GM19240 (cell line): Measurements from ENCODE around the gene MEP1A.
"Not testable (repeated sequence)": the region's sequence is repeated elsewhere in the genome, so short reads cannot be mapped to it uniquely, and the experiment has no call there.

Experiments used
- DNase-seq: peaks from one replicate; pipeline ENCODE4 v3.0.0; 2011; ENCODE audit warnings: low spot score; ENCODE audit not compliant: insufficient read length

Gene MEP1A, protein sequence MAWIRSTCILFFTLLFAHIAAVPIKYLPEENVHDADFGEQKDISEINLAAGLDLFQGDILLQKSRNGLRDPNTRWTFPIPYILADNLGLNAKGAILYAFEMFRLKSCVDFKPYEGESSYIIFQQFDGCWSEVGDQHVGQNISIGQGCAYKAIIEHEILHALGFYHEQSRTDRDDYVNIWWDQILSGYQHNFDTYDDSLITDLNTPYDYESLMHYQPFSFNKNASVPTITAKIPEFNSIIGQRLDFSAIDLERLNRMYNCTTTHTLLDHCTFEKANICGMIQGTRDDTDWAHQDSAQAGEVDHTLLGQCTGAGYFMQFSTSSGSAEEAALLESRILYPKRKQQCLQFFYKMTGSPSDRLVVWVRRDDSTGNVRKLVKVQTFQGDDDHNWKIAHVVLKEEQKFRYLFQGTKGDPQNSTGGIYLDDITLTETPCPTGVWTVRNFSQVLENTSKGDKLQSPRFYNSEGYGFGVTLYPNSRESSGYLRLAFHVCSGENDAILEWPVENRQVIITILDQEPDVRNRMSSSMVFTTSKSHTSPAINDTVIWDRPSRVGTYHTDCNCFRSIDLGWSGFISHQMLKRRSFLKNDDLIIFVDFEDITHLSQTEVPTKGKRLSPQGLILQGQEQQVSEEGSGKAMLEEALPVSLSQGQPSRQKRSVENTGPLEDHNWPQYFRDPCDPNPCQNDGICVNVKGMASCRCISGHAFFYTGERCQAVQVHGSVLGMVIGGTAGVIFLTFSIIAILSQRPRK

DNA sequence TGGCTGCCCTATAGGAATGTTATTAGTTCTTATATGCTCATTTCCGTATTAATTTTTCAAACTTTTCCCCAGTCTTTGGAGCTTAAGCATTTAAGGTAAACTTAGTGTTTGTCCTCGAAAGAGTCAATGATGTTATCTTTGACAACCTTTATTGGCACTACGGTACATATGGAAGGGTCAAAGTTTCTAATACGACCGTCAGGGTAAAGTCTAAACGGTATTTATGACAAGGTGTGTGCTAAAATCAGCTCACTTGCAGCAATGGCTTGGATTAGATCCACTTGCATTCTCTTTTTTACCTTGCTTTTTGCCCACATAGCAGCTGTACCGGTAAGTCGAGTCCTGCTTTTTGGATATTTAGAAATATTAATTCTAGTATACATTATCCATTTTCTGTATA, at the start of gene MEP1A:
MEP1A (plus strand) TSS at position 252 of the 400 bp plus-strand sequence; CDS start at position 262, 10 bp downstream.
- DNase-seq = no peak

DNA sequence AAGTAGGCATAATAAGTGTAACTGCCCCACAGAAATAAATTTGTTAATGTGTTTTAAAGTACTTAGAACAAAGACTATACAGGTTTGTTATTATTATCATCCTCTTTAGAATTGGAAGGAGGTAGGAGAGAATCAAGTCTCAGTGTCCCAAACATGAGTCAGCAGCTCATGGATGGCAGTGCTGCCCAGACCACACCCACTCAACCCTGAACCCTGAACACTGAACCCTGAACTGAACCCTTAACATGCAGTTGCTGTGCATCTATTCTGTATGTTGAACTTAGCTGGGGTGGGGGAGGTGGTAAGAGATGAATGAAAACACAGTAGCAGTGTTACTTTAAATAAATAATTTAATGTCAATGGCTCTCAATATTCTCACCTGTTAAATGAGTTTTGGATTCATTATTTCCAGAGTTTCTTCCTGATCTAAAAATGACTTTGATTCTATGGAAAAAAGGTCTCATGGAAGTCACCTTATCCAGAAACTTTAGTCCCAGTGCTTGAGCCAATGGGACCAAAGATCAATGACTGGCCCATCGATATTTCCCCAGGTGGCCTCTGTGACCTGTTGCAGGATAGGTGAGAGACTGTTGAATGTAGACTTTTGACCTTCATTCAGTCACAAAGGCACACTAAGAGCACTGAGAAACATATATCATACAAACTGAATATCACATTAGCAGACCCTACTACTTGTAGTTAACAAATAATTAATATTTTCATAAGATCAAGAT, 49.6 kb upstream of the MEP1A start:
- DNase-seq = no peak

DNA sequence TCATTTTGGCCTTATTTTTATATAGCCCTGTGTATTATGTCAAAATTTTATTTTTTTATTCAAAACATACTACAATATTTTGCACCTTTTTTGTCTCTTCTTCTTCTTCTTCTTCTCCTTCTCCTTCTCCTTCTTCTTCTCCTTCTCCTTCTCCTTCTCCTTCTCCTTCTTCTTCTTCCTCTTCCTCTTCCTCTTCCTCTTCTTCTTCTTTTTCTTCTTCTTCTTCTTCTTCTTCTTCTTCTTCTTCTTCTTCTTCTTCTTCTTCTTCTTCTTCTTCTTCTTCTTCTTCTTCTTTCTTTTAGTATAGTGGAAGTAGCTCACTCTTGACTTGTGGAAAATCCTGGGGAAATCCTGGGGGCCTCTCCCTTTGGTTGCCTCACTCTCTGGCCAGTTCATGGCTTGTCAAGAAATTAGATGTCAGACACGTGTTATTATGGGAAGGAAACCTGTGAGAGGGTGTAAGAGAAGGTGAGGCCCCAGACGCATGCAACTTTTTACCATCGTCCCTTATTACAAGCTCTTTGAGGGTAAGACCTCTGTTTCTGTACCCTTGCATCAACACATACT, 48.9 kb upstream of the MEP1A start:
- not testable (repeated sequence) for DNase-seq

DNA sequence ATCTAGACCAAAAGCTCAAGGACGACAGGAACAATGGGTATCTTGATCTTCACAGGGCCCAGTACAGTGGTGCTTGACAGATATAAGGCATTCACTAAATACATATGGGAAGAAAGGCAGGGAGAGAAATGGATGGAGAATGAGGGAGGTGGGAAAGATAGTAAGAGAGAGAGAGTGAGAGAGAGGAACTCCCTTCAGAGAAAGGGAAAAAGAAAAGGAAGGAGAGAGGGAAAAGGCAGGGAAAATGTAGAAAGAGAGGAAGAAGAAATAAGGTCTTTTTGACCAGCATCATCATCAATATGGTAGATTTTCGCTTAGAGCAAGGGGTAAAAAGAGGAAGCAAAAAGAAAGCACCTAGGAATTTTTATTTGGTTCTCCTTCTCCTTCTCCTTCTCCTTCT, 47.2 kb upstream of the MEP1A start:
- DNase-seq = no peak

DNA sequence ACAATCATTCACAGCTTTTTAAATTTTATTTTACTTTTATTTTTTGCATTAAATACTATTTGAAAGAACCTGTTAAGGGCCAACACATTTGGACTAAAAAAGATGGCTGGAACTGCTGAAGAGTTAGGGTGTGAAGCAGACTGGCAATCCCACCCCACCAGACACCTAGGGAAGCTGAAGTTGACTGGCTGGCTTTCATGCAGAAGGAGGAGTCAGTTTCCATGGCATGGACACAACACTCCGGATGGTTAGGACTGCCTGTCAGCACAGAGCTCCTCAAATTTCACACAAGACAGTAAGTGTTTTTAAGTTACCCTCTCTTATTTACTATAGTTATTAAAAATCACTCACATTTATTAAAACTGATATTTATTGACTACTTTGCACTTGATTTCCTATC, 46.5 kb upstream of the MEP1A start, which contains the start of gene ANKRD66:
ANKRD66 (plus strand) TSS at position 238 of the 400 bp plus-strand sequence. CDS start 5,016 bp downstream, outside the sequence.
- no peak for DNase-seq

DNA sequence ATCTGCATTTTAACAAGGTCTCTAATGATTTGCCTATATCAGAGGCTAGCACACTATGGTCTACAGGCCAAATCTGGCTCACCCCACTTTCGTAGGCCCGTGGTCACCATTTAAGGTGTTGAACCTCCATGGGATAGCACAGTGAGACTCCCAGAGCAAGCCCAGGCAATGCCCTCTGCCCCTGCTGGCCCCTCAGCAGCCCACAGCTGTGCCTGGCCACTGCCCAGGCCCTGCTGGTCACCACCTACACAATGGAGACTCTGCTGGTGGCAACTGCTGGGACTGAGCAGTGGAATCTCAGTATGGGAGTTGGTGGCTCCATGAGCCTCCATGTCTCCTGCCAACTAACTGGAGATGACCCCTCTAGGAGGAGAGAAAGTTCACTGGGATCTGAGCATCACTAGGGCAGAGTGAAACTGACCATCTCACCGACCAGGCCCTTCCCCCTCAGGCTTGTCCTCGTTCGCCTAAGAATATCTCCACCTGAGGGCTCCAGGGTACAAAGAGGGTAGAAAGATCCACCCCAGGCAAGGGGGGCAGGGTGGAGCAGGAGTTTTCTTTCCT, 44.2 kb upstream of the MEP1A start:
- DNase-seq = no peak

DNA sequence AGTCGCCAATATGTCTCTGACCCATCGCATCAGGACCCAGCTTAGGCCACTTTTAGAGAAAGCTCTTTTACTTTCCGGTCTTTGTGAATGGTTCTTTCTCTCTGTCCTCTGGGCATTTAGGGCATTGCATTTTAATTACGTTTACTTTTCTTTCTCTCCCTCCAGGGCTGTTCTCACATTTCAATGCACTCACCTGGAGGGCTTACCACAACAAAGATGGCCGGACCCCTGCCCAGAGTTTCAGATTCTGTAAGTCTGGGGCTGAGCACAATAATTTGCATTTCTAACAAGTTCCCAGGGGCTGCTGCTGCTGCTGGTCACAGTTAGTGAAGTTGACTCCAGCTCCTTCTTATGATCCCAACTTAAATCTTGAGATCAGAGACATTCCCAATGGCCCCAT, 43.5 kb upstream of the MEP1A start:
- DNase-seq = no peak

DNA sequence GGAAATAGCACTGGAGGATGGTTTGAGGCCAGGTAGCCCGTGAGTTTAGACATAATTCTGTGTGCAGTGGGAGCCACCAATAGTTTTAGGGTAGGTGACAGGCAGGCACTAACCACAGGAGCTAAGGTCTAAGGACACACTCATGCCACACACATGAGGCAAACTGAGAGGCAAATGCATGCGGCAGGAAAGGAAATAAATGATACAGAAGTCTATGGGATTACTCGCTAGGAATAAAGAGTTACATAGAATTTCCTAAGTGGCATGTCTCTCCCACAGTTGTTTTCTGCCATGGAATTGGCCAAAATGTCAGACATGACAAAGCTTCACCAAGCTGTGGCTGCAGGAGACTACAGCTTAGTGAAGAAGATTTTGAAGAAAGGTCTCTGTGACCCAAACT, 41.5 kb upstream of the MEP1A start:
- DNase-seq = no peak

DNA sequence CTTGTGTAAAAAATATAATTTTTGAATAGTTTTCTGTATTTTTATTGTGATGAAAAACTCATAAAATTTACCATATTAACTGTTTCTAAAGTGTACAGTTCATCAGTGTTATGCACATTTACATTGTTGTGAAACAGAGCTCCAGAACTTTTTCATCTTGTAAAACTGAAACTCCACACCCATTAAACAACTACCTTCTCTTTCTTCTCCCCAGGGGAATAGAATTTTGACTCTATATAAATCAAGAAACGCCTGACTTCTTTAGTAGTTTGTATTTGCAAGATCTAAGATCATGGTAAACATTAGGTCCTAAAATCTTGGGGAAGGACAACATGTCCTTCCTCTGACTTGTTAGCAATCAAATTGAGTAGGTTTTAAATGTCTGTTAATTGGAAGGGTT, 37.3 kb upstream of the MEP1A start:
- DNase-seq = no peak

DNA sequence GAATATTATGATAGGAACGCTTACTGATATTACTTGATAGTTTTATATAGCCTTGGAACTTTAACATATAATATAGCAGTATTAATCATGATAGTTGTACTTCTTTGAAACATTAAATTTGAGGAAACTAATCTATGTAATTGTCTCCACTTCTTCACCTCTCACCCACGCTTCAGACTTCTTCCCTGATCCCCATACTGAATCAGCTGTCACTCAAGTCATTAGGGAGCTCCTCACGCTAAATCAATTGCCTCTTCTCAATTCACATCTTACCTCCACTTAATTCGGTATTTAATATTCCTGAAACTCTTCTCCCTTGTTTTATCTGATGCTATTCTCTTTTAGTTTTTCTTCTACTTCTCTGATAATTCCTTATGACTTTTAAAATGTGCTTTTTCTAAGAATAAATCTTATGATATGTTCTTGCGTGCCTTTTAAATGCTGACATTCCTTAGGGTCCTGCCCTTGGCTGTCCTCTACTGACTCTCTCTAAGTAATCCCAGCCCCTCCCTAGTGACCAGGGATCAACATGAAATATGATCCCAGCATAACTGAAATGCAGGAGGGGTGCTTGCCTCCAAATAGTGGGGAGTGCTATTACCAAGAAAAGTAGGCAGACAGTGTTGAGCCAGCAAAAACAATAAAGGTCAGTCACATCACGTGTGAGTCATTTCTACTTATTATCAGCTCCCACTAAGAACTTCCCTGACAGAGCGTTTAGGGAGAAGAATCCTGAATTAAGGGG, 36.5 kb upstream of the MEP1A start:
- no peak for DNase-seq

DNA sequence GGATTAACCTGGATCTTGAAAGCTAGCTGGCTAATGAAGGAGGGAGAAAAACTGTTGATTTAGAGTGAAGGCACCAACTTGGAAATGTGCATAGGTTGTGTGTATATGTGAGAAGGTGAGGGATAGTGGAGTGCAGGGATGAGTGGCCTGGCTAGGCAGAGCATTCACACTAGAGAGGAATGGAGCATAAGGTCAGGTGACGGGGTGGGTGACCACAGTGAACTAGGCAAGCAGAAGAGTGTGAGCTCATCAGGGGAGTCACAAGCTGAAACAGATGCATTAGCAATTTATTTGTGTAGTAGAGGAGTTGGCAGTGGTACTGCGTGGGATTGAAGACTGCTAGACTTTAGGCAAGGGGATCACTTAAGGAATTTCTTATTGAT, 36.0 kb upstream of the MEP1A start:
- DNase-seq = no peak

DNA sequence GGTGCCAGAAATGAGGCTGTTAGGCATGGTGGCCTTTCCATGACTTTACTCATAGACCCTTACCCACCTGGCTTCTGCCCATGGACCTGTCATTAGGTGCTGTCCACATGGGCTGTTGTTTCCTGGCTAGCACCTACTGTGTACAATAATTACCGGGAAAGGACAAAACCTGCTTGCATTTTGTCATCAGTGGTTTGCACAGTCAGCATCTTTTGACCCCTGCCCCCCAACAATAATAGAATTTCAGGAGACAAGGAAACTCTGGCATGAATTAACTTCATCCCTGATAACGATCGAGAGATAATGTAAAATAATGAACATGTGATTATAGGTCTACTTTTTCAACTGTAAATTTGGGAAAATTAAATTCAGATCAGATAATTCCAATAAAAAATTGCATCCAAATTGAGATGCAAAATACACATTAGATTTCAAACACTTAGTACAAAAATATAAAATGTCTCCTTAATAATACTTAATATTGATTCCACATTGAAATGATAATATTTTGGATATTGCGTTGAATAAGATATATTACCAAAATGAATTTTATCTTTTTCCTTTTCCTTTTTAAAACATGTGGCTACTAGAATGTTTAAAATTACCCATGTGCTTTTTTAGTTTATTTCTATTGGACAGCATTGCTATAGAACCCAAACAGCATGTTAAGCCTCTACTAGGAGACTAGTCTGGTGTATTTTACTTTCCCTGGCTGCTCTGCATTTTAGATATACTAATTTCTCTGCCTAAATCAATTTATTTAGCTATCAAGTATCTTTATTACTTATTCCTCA, 34.0 kb upstream of the MEP1A start:
- DNase-seq = no peak

DNA sequence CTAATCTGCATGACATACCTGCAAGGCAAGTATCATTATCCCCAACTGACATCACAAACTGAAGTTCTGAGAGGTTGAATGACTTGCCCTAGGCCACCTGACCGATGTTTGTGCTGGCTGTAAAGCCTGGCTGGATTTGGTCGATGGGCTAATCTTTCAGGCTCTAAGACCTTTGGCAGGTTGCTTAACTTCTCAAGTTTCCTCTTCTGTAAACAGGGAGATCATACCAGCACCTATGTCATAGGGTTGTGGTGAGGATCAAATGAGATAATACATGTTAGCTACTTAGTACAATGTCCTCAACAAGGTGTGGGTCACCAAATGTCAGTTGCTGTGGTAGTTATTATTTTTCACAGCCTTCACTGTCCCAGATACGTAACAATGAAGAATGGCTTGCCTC, 32.3 kb upstream of the MEP1A start:
- DNase-seq = no peak

DNA sequence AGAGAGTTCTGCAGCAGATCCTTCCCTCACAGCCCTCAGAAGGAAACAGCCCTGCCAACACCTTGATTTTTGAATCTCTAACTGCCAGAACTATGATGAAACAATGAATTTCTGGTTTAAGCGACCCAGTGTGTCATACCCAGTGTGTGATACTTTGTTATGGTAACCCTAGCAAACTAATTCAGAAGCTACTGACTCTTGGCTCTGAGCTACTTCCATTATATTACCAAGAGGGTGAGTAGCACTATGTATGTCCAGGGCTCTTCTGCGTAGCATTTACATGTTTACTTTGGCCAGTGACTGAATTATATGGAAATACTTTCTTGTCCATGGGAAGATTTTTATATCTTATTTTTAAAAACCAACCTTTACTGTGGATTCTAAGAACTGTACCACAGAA, 29.7 kb upstream of the MEP1A start:
- DNase-seq = no peak

DNA sequence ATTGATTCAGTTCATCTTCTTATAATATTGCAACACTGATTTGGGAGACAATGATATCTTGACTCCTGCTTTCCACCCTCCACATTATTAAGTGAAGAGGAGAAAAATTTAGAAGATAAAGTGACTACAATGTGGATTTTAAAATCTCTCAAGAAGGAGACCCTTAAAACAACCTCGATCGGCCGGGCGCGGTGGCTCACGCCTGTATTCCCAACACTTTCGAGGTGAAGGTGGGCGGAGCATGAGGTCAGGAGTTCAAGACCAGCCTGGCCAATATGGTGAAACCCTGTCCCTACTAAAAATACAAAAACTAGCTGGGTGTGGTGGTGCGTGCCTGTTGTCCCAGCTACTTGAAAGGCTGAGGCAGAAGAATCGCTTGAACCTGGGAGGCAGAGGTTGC, 28.9 kb upstream of the MEP1A start:
- not testable (repeated sequence) for DNase-seq

DNA sequence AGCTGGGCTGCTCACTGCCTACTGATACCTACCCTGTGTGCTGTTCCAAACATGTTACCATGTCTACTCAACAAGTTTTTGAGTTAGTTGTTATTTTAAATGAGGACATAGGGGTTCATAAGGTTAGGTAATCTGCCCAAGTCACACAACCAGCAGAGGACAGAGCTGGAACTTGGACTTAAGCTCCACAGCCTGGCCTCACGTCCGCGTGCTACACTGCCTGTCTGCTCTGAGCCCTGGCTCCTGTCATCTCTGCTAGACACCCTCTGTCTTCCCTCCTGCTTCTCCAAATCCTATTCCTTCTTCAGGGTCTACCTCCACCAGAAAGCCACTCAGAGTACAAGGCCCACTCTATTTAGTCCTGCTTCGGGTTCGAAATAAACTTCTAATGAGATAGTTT, 28.2 kb upstream of the MEP1A start:
- DNase-seq = no peak

DNA sequence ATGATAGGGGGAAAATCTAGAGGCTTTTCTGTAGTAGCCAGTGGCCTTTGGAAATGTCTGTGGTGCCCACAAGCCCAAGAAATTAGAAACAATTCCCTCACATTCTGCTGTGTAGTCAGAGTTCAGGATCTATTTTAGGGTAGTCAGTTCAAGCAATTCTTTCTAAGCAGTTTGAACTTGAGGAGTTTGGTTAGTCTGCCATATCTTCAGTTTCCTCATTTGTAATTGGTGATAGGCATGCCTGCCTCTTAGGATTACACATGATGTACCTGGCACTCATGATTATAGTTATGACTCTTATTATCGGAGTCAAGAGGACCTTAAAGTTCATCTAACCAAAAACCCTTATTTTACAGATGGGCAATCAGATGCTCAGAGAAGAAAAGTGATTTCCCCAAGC, 21.2 kb upstream of the MEP1A start:
- DNase-seq = no peak

DNA sequence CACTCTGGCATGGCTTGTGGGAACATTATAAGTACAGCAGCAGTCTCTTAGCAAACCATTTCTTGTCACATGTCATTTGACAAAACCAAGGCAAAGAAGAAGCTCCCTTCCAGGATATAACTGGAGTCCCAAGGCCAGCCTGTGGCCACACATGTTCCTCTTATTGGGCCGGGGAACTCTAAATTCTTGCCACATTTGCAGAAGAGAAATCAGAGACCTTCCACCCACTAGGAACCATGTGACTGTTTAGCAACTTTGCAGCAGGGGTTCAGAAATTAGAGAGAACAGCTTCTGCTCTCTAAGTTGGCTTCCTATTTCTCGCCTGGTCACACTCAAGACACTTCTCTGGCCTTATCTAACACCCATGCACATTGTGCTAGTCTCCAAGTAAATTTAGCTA, 20.4 kb upstream of the MEP1A start:
- no peak for DNase-seq

DNA sequence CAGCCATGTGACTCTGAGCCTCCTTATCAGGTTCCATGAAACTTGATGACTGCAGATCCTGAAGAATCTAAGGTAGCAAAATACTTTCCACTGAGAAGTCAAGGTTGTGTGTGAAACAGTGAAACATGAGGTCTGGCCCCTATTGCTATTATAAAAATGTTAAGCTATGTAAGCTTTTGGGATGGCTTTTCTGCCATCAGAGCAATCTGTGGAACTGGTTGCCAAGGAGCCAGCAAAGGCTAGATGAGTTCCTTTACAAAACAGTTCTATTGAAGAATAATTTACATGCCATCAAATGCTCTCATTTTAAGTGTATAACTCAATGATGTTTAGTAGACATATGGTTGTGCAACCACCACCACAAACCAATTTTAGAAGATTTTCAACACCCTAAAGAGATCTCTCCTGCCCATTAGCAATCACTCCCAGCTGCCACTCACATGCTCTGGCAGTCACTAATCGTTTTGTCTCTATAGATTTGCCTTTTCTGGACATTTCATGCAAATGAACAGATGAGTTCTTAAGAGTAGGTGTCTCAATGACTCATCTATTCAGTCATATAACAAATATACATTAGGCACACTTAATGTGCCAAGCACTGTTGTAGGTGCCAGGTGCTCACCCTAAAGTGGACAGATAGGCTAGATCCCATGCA, 19.9 kb upstream of the MEP1A start:
- DNase-seq = no peak
